Lower lobe of right lung (tissue), 2 donors: ENCODE measurements around the gene BMPR2. TPM values are rescaled to one million over a fixed set of nuclear protein-coding genes. Genes with fewer than 3 reads are reported as not detected.
A peak's percentile ranks its signal among the peaks of the same experiment; 100 is the strongest.

Source experiments
- ATAC-seq, 2 donors: fragments of 200-7000 bp; cut with Tn5 transposase; one replicate each; pipeline ENCODE4 v1.9.1; 2020 to 2022; ENCODE audit warnings: mild to moderate bottlenecking in 2 of 2, moderate library complexity in 2 of 2
- DNase-seq: peaks from one replicate; pipeline ENCODE4 v3.0.0-alpha.2; 2020
- H3K27ac ChIP-seq: fragments of 200-600 bp; one replicate; pipeline ENCODE4 v1.8.0; 2022
- H3K27me3 ChIP-seq: fragments of 200-600 bp; one replicate; pipeline ENCODE4 v1.8.0; 2022; ENCODE audit warnings: low read depth
- H3K36me3 ChIP-seq: fragments of 200-600 bp; one replicate; pipeline ENCODE4 v1.8.0; 2022; ENCODE audit warnings: mild to moderate bottlenecking
- H3K4me1 ChIP-seq: fragments of 200-600 bp; one replicate; pipeline ENCODE4 v1.8.0; 2022
- H3K4me3 ChIP-seq: fragments of 200-600 bp; one replicate; pipeline ENCODE4 v1.8.0; 2022; ENCODE audit warnings: mild to moderate bottlenecking
- H3K9me3 ChIP-seq: fragments of 200-600 bp; one replicate; pipeline ENCODE4 v1.8.0; 2022
- CTCF ChIP-seq: fragments of 200-600 bp; IDR thresholded peaks from one replicate; pipeline ENCODE4 v1.8.0; 2022; ENCODE audit warnings: antibody characterized with exemption, mild to moderate bottlenecking
- intact Hi-C: fragments of 100-400 bp; cut with DNase I; formaldehyde crosslinking; loops from one replicate; pipeline ENCODE4 v1.11.0; 2022
- total RNA-seq: library from RNA; stranded (reverse); fragmentation: NEBNext Ultra II Directional; extraction: Animal tissue kit (Norgen Biotek cat#: 25700); gene quantifications from one replicate; pipeline ENCODE4 v1.2.1, GENCODE V29; 2021
- donor health status: DM: no; HTN: yes; CAD: no; lungs with severe emphysema.

The BMPR2 gene
- total RNA-seq, 1 donor from 2014 or later, result 137 TPM

- H3K4me1 ChIP-seq, result peaks cover 34% of the 10 kb centered on the region
- intact Hi-C loops, result loop anchor here (10.0 kb wide), 1 partner anchor 97 kb away; no protein-coding TSS in a partner anchor
- ATAC-seq, result no peak
- peaks cover 4% of the 10 kb centered on the region for H3K36me3 ChIP-seq
- H3K27me3 ChIP-seq, result no peaks in the 10 kb centered on the region
- no peak overlapping the region for H3K27ac ChIP-seq
- TF ChIP-seq CTCF, result no peak
- DNase-seq, result no peak
- H3K4me3 ChIP-seq, result no peak overlapping the region
- H3K9me3 ChIP-seq, result no peaks in the 10 kb centered on the region
Measured at GRCh38 chr2:202387608-202388342, 11.6 kb downstream of the BMPR2 start.

DNA sequence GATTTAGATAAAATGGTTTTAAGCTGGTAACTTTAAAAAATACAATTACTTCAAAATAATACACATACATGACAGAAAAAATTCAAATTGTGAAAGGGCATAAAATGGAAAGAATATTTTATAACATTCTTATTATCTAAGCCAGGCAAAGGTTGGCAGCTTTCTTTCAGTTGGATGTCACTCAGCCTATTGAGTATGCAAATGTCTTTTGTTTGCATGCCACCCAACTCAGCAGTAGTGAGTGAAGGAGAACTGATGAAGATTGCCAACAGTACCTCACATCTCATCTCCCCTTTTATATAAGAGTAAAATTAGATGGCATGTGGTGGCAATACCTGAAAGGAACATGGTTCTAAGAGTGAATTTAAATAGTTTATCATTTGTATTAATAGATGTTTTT, 24.8 kb downstream of the BMPR2 start:
- no peaks in the 10 kb centered on the region for H3K9me3 ChIP-seq
- no peaks in the 10 kb centered on the region for H3K27me3 ChIP-seq
- intact Hi-C loops, result no loop called here
- H3K27ac ChIP-seq, result no peak overlapping the region
- ATAC-seq, result no peak
- no peak for DNase-seq
- no peak for TF ChIP-seq CTCF
- H3K4me1 ChIP-seq, result peaks cover 2% of the 10 kb centered on the region
- H3K4me3 ChIP-seq, result no peak overlapping the region
- peaks cover 3% of the 10 kb centered on the region for H3K36me3 ChIP-seq

- H3K27me3 ChIP-seq, result no peaks in the 10 kb centered on the region
- H3K4me3 ChIP-seq, result no peak overlapping the region
- H3K4me1 ChIP-seq, result peaks cover 29% of the 10 kb centered on the region
- TF ChIP-seq CTCF, result no peak
- no peaks in the 10 kb centered on the region for H3K9me3 ChIP-seq
- no peaks in the 10 kb centered on the region for H3K36me3 ChIP-seq
- DNase-seq (no peak), ATAC-seq (no peak)
- H3K27ac ChIP-seq, result no peak overlapping the region
- intact Hi-C loops, result no loop called here
Measured at GRCh38 chr2:202405798-202406197, 29.7 kb downstream of the BMPR2 start.

DNA sequence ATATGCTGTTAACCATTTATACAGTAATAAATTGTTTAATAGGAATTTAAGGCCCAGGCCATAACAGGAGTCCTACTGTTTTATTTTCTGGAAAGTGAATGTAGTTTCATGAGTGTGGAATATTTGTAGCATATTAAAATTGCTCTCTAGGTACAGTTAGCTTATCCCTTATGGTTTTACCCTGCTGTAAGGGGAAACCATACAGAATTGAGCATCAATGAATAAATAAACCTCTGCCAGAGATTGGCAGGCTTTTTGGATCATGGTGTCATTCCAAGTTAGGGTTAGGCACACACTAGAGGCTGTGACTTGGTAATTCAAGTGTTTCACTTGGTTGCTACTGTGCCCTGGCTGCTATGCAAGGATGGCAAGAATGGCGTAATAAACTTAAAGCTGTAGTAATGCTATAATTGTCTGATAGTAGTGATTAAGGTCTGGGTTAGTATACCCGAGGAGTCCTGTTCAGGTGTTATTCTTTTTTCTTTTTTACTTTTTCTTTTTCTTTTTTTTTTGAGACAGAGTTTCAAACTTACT, 30.4 kb downstream of the BMPR2 start:
- no peak overlapping the region for H3K4me3 ChIP-seq
- H3K27ac ChIP-seq, result no peak overlapping the region
- H3K36me3 ChIP-seq, result no peaks in the 10 kb centered on the region
- TF ChIP-seq CTCF, result no peak
- ATAC-seq (peak; percentile 77 to 80), DNase-seq (no peak)
- intact Hi-C loops, result no loop called here
- H3K4me1 ChIP-seq, result peaks cover 36% of the 10 kb centered on the region
- H3K9me3 ChIP-seq, result no peaks in the 10 kb centered on the region
- H3K27me3 ChIP-seq, result no peaks in the 10 kb centered on the region

DNA sequence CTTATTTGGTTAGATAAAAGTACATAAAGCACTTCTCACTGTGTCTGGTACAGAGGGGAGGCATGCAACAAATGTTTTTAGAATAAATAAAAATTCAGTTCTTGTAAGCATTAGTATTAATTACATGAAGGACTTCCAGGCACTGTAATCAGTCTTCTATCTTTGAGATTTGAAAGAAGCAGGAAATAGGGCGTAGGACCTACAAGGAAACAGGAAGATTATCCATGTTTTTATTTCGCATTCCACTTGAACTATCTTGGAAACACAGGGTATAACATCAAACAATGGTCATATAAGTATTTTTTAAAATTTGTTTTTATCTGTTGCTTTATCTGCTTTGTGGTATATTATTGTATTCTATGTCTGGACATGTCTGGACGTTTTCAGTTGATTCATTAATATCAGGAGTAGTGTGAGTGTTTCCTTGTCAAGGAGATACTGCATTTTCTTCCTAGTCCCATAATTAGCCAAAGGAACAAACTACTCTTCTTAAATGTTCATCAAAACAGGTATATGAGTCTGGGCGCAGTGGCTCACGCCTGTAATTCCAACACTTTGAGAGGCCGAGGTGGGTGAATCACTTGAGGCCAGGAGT, 32.5 kb downstream of the BMPR2 start:
- intact Hi-C loops, result no loop called here
- H3K27me3 ChIP-seq, result no peaks in the 10 kb centered on the region
- H3K4me3 ChIP-seq, result no peak overlapping the region
- no peaks in the 10 kb centered on the region for H3K9me3 ChIP-seq
- peaks cover 45% of the 10 kb centered on the region for H3K4me1 ChIP-seq
- ATAC-seq (peak in 1 of 2 donors; percentile 28), DNase-seq (no peak)
- no peaks in the 10 kb centered on the region for H3K36me3 ChIP-seq
- no peak overlapping the region for H3K27ac ChIP-seq
- no peak for TF ChIP-seq CTCF
